ENCODE measurements around the gene BCAS3.
"Not testable (repeated sequence)": the region's sequence is repeated elsewhere in the genome, so short reads cannot be mapped to it uniquely, and the experiment has no call there.

Gene BCAS3

GRCh38 chr17:61239953-61240352, 562.3 kb downstream of the BCAS3 start:
- no peak for DNase-seq

- no peak for DNase-seq
These were observed 563.3 kb downstream of the BCAS3 start for GRCh38 chr17:61240851-61241468.

GRCh38 chr17:61244988-61245387, 567.3 kb downstream of the BCAS3 start:
- DNase-seq = not testable (repeated sequence)

GRCh38 chr17:61245706-61246135, 568.1 kb downstream of the BCAS3 start:
- no peak for DNase-seq

GRCh38 chr17:61247439-61247838, 569.8 kb downstream of the BCAS3 start:
- no peak for DNase-seq

GRCh38 chr17:61248399-61248798, 570.7 kb downstream of the BCAS3 start:
- no peak for DNase-seq

- DNase-seq = no peak
These were observed 572.1 kb downstream of the BCAS3 start for GRCh38 chr17:61249649-61250299.

- no peak for DNase-seq
These were observed 572.8 kb downstream of the BCAS3 start for GRCh38 chr17:61250335-61250890.

GRCh38 chr17:61251939-61252865, 574.6 kb downstream of the BCAS3 start:
- peak; percentile 84 for DNase-seq

GRCh38 chr17:61253362-61253761, 575.7 kb downstream of the BCAS3 start:
- DNase-seq = no peak

GRCh38 chr17:61253937-61254574, 576.4 kb downstream of the BCAS3 start:
- DNase-seq = no peak

- no peak for DNase-seq
These were observed 577.3 kb downstream of the BCAS3 start for GRCh38 chr17:61254904-61255303.

GRCh38 chr17:61255647-61256046, 578.0 kb downstream of the BCAS3 start:
- no peak for DNase-seq

- DNase-seq = no peak
These were observed 581.7 kb downstream of the BCAS3 start for GRCh38 chr17:61259360-61259759.

GRCh38 chr17:61260071-61260797, 582.6 kb downstream of the BCAS3 start:
- DNase-seq = no peak

GRCh38 chr17:61261001-61261637, 583.5 kb downstream of the BCAS3 start:
- no peak for DNase-seq

- no peak for DNase-seq
These were observed 587.7 kb downstream of the BCAS3 start for GRCh38 chr17:61265397-61265796.

GRCh38 chr17:61267847-61268246, 590.2 kb downstream of the BCAS3 start:
- no peak for DNase-seq

- no peak for DNase-seq
These were observed 597.7 kb downstream of the BCAS3 start for GRCh38 chr17:61275395-61275794.

- no peak for DNase-seq
These were observed 599.2 kb downstream of the BCAS3 start for GRCh38 chr17:61276806-61277205.

- DNase-seq = no peak
These were observed 602.0 kb downstream of the BCAS3 start for GRCh38 chr17:61279476-61280145.
